HG03108 (cell line): ENCODE results near the gene GNL1.
"Not testable (repeated sequence)": the region's sequence is repeated elsewhere in the genome, so short reads cannot be mapped to it uniquely, and the experiment has no call there.

Source experiments
- ATAC-seq: cut with Tn5 transposase; IDR thresholded peaks from one replicate; pipeline ENCODE4 v1.9.1; 2021; ENCODE audit warnings: moderate library complexity; ENCODE audit not compliant: unreplicated experiment

GNL1 gene

GRCh38 chr6:30500421-30501355, 55.6 kb downstream of the GNL1 start:
- ATAC-seq: no peak

DNA sequence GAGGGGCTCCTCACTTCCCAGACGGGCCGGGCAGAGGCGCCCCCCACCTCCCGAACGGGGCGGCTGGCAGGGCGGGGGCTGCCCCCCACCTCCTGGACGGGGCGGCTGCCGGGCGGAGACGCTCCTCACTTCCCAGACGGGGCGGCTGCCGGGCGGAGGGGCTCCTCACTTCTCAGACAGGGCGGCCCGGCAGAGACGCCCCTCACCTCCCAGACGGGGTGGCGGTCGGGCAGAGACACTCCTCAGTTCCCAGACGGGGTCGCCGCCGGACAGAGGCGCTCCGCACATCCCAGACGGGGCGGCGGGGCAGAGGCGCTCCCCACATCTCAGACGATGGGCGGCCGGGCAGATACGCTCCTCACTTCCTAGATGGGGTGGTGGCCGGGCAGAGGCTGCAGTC, 57.6 kb downstream of the GNL1 start:
- ATAC-seq: not testable (repeated sequence)

DNA sequence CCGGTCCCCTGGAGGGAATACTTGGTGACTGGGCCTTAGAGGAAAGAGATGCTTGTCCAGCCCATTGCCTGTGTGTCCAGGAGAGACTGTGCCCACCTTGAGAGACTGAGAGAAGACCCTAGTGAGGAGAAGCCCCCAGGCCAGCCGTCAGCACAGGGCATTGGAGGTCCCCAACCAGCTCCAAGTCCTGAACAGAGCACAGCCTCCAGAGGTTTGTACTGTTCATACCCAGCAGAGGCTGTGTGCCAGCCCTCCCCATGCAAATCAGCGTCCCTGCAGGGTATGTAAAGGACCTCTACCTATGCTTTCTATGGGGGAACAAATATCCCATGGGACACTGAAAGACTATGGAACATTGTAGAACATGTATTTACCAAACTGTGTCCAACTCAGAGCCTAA, 58.6 kb downstream of the GNL1 start:
- ATAC-seq: no peak

GRCh38 chr6:30497261-30497599, 59.1 kb downstream of the GNL1 start:
- ATAC-seq: not testable (repeated sequence)

DNA sequence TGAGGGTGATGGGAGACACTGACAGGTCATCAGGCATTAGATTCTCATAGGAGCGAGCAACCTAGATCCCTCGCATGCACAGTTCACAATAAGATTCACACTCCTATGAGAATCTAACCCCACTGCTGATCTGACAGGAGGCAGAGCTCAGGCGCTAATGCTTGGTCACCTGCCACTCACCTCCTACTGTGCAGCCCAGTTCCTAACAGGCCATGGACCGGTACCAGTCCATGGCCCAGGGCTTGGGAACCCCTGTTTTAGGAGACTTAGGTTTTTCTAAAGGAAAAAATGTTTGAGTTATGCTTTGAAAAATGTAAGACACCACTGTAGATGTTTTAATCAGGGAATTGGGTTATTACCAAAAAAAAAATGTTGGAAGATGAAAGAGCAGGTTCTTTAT, 60.3 kb downstream of the GNL1 start:
- no peak for ATAC-seq

- not testable (repeated sequence) for ATAC-seq
Observed at GRCh38 chr6:30495060-30495459, 61.2 kb downstream of the GNL1 start.

DNA sequence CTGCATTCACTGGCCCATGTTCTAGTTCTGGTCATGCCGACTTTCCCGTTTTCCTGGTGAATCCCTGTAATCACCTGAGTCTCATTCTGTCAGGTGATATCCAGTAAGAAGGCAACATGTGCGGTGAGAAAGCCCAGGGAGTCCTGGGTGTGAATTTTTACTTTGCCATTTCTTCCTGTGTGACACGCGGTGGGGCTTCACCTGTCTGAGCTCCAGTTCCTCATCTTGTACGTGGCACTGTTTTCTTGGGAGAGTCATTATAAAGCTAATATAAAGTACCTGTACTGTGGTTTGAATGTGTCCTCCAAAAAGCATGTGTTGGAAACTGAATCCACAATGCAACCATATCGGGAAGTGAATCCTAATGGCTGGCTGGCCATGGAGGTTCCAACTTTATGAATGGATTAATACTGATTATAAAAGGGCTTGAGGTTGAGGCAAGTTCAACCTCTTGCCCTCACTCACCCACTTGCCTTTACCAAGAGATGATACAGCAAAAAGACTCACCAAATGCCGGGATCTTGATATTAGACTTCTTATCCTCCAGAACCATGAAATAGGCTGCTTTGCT, 61.9 kb downstream of the GNL1 start:
- ATAC-seq: no peak

GRCh38 chr6:30493643-30494250, 62.5 kb downstream of the GNL1 start:
- ATAC-seq: no peak

- no peak for ATAC-seq
Observed at GRCh38 chr6:30491991-30492952, 64.0 kb downstream of the GNL1 start.
